Spleen (tissue), 7 donors: Measurements from ENCODE around the gene ATXN1.

Experiments
- CTCF ChIP-seq, 11 experiments: fragments of 200-600 bp in 7 of 11; fragments of 450-650 bp in 4 of 11; sonication (generic) in 4 of 11; IDR thresholded peaks in 8 of 11; conservative IDR thresholded peaks in 3 of 11; 1 replicate in 7 of 11; 2 replicates in 4 of 11; pipeline versions ENCODE4 v1.4.0 to v1.8.0; 2016 to 2021; ENCODE audit warnings: antibody characterized with exemption in 11 of 11, inconsistent platforms in 4 of 11, mild to moderate bottlenecking in 1 of 11
- POLR2A ChIP-seq, 3 donors: fragments of 450-650 bp; IDR thresholded peaks; one replicate each; pipeline ENCODE4 v1.5.1; 2017; ENCODE audit warnings: antibody characterized with exemption in 3 of 3, mild to moderate bottlenecking in 1 of 3
- POLR2AphosphoS5 ChIP-seq, 3 donors: sonication (generic); formaldehyde crosslinking; IDR thresholded peaks; one replicate each; pipeline ENCODE4 v1.5.1; 2017; ENCODE audit warnings: antibody characterized with exemption in 3 of 3
- donor health status: DM: no; HTN: no; CAD: no; lungs with moderate emphysema.
- donor health status: DM: no; HTN: no; CAD: no.
- donor health status: DM: no; HTN: no; CAD: no.

- TF ChIP-seq POLR2AphosphoS5 (IDR thresholded peaks at IDR 0.05) (no peak), CTCF (IDR thresholded peaks at IDR 0.05 in 8 of 11, conservative IDR thresholded peaks at IDR 0.05 in 3 of 11) (no peak), POLR2A (IDR thresholded peaks at IDR 0.05) (no peak)
Observed at GRCh38 chr6:16535564-16535963, 225.7 kb downstream of the ATXN1 start.
